SK-N-DZ (cell line): ENCODE measurements around the gene TFF1. TPM values are rescaled to one million over a fixed set of nuclear protein-coding genes. Genes with fewer than 3 reads are reported as not detected.
"Not testable (repeated sequence)": the region's sequence is repeated elsewhere in the genome, so short reads cannot be mapped to it uniquely, and the experiment has no call there.

Experiments used
- DNase-seq: peaks from one replicate; pipeline ENCODE4 v3.0.0-alpha.2; 2015; ENCODE audit warnings: low spot score
- polyA plus RNA-seq, 2 experiments: library from polyadenylated mRNA; depleted of rRNA; stranded (reverse); fragments of >200 nt; gene quantifications; 2 replicates each; pipeline ENCODE4 v1.2.3, GENCODE V29; 2014

TFF1 gene
- polyA plus RNA-seq (2014; cell fraction: cytosol; rRNA removed), result not detected in 2 replicates
- polyA plus RNA-seq (2014; cell fraction: nucleus; rRNA removed), result not detected in 2 replicates

DNA sequence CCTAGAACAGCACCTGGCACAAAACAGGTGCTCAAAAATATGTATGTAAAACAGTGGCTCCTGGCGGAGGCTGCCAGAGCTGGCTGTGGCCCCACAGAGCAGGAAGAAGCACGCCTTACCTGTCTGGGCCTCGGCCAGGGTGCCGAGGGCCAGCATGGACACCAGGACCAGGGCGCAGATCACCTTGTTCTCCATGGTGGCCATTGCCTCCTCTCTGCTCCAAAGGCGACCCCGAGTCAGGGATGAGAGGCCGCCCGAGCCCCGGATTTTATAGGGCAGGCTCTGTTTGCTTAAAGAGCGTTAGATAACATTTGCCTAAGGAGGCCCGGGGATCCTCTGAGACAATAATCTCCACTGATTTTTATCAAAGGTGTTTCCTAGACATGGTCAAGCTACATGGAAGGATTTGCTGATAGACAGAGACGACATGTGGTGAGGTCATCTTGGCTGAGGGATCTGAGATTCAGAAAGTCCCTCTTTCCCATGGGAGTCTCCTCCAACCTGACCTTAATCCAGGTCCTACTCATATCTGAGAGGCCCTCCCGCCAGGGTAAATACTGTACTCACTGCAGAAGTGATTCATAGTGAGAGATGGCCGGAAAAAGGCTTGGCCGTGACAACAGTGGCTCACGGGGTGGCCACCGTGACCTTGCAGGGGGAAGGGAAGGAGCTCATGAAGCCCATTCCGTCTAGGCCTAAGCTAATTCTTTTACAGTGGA lies at the start of gene TFF1:
TSS of gene TFF1 (minus strand) at position 244 of the 719 bp plus-strand sequence. CDS start at position 204, 40 bp downstream.
- no peak for DNase-seq

DNA sequence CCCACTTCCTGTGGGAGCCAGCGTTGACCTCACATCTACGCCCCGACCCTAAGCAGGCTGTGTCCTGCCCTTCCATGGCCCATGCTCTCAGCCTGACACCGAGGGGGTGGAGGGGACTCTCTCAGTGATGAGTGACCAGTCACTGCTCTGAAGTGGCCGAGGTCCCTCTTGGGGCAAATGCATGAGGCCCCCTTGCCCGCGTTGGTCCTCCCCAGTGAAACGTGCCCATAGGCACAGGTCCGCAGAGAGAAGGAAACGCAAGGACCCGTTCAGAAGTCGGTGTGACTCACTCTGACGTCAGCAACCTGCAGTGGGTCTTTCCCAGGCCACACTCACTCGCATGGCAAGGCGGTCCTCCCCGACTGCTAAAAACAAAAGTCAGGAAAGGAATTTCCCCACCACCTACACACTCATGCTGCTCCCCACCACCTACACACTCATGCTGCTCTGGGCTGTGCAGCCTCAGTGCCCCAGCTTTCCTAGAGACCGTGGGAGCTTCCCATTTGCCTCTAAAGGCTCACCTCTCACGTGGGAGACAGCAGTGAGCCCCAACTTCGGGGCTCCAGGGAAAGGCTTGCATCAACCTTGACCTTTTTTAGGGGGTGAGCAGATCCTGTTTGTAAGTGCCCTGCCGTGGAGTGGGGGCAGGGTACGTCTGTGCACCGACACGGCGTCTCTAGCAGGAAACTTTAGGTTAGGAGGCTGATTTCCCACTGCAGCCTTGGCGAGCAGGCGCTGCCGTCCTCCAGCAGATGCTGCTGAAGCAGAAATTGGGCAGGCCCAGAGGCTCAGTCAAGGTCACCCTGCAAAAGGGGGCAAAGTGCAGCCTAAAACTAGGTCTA lies 48.8 kb upstream of the TFF1 start:
- DNase-seq, result no peak

DNA sequence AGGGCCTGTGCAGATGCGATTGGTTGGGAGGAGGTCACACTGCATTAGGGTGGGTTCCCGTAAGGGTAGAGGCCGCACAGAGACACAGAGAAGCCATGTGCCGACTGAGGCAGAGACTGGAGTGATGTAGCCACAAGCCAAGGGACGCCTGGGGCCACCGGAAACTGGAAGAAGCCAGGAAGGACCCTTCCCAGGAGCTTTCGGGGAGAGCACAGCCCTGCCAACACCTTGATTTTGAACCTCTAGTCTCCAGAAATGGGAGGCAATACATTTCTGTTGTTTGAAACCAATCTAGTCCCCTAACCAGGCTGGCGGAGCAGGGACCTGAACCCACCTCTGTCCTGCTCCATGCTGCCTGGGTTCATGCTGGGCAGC lies 48.2 kb upstream of the TFF1 start:
- no peak for DNase-seq

DNA sequence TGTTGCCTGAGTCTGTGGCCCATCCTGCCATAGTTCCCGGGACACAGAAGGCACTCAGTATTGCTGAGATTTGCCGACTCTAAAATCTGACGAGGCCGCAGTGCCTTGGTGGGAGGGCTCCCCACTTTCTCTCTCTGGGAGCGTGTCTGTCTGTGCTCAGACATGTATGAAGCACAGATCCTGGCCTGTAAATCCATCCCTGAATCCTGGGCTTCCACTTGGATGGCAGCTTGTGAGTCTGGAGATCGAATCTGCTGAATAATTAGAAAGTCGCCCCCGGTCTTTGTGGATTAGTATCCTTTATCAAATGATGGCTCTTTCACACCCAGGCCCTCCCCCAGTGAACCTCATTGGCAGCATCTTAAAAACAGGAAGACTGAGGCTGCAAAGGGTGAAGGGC lies 47.7 kb upstream of the TFF1 start:
- no peak for DNase-seq

DNA sequence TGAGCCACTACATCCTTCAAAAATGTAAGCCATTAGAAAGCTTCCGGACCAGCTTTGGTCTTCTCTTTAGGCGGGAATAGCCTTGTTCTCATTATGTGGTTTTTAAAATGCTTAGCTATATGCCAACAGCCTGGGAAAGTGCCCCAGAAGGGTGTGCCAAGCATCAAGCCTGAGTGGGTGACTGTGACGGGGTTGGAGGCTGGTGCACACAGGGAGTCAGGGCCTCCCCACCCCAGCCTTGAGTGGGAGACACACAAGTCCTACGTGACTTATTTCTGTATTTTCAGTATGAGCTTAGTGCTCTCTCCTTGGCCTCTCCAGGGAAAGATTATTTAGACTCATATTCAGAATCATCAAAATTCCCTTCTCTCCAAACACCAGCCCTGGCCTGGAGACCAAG lies 47.2 kb upstream of the TFF1 start:
- no peak for DNase-seq

DNA sequence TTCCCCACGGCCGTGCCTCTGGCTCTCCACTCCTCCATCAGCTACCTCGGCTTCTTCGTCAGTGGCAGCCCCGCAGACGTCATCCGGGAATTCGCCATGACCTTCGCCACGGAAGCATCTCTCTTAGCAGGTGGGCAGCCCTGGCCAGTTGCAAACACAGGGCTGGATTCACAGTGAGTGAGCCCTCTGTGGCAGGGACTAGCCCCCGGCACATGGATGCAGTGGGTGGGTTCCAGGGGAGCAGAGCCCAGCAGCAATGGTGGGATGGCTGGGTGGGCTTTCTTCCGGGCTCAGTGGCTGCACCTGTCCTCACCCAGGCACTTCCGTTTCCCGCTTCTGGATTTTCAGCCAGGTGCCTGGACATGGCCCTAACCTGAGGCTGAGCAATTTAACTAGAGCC lies 46.8 kb upstream of the TFF1 start:
- no peak for DNase-seq

DNA sequence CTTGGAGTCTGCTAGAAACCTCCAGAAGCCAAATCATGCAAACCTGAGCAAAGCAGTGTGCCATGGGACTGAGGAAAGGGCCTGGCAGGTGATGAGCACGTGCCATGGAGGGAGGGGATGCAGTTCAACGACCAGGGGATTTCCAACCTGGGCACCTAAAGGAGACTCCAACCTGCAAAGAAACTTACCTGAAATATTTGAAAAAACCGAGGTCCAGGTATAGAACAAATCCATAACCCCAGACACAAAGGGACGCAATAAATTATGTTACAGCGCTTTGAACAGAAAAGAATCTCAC lies 46.2 kb upstream of the TFF1 start:
- no peak for DNase-seq

DNA sequence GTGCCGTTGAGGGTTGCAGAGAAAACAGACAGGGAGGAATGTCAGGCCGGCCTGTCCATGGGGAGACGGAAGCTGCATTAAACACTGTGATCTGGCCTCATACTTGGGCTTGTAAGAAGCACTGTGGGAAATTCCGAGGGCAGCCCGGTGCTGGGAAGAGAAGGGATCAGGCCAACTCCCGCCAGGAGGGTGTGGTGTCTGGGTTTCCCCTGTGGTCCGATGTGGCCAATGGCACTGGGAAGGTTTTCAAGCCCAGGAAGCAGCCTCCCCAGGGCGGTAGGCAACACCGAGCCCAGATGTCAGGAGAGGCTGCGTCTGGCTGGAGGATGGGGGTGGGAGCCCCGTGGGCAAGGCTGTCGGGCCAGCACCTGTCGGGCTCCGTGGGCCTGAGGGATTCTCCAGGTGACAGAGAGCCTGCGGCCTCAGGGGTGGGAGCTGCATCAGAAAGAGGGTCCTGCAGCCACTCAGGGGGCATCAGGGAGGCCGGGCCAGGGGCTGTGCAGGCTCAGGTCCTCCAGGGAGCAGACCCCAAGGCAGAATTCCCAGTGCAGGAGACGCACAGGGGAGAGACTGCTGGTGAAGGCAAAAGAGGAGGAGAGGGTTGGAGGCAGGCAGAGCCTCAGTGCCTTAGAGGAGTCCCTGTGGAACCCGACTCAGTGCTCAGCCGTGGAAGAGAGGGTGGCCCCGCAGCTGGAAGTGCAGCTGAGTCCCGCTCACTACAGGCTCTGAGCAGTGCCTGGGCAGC lies 45.7 kb upstream of the TFF1 start:
- no peak for DNase-seq

DNA sequence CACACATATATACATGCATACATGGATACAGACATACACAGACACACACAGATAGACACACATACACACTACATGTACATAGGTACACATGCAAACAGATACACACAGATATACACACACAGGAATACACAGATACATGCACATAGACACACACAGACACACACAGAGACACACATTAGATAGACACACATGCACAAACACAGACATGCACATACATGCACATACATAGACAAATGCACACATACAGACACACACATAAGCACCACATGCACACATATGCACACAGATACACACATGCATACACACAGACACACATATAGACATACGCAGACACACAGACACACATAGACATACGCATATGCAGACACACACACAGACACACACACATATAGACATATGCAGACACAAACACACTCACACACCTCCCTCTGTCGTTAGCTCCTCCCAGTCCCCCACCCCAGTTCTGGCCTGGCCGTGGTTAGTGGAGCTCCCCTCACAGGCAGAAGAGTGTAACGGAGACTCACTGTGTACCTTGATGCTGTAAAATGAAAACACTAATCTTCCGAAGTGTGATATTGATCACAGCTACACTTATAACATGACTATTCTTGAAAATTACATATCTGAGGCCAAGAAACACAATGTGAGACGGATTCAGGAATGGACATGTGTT lies 45.0 kb upstream of the TFF1 start:
- no peak for DNase-seq

DNA sequence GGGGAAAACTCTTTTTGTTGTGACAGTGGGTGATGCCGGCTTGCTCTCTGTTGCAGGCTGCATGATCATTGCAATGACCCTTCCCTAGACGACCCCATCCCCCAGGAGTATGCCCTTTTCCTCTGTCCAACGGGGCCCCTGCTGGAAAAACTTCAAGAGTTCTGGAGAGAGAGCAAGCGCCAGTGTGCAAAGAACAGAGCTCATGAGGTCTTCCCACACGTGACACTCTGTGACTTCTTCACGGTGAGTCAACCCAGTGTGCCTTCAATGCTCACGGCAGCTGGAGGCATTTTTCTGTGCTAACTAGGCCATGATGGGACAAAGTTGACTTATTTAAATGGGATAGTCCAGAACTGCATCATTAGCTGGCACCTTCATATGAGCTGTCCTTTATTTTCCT lies 43.0 kb upstream of the TFF1 start:
- DNase-seq, result no peak

DNA sequence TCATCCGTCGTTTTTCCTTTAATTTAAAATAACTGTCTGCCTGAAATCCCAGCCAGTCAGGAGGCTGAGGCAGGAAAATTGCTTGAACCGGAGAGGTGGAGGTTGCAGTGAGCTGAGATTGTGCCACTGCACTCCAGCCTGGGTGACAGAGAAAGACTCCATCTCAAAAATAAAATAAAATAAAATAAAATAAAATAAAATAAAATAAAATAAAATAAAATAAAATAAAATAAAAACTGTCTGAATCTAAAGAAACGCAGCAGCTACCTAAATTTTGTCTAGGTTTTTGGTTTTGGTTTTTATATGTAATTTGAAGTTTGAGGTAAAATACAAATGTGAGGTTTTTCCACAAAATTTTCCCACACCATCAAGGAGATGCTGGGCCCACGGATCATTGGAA lies 42.4 kb upstream of the TFF1 start:
- DNase-seq, result not testable (repeated sequence)

DNA sequence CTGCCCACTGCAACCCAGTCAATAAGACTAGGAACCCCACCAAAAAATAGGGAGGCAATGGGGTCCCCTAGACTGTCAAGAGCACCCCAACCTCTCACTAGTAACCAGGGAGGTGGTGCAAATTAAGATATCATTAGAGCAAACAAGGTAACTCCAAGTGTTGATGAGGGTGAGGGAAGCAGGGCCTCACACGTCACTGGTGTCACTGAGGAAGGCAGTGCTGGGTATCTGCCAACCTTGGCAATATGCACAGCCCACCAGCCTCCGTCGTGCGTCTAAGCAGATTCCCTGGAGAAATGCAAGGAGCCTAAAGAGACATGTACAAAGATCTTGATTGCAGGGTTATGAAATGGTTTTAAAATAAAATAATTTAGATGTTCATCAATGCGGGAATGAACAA lies 41.1 kb upstream of the TFF1 start:
- no peak for DNase-seq

DNA sequence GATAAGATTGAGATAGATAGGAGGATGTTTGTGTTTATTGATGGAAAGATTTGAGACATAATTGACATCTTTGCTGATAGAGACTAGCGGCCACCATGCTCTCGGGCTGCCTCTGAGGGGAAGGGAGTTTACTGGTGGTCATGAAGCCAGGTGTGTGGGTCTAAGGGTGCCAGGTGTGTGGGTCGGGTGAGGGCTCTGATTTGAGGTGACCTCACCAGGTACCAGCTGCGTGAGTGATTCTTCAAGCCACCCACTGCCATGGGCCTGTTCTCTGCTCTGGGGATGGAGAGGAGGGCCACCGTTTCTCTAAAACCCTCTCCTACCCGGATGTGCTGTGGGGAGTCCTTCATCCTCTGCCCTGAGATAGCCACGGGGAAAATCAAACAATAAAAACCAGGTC lies 40.5 kb upstream of the TFF1 start:
- no peak for DNase-seq

DNA sequence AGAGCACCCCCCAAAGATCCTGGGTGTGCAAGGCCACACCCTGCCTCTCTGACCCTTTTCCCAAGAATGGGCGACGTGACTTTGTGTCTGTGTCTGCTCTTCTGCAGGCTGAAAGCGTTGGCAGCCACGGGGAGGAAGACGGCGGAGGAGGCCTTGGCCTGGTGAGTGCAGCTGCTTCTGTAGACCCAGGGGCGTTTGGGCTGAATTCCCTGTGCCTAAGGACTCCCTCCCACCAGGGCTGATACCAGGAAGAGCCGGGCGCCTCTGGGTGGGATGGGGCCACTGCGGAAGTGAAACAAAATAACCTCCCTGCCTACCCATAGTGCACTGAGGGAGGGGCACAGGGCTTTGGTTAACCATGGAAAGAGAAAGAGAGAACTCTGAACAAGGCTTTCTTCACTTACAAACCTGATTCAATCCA lies 39.9 kb upstream of the TFF1 start:
- DNase-seq, result no peak

DNA sequence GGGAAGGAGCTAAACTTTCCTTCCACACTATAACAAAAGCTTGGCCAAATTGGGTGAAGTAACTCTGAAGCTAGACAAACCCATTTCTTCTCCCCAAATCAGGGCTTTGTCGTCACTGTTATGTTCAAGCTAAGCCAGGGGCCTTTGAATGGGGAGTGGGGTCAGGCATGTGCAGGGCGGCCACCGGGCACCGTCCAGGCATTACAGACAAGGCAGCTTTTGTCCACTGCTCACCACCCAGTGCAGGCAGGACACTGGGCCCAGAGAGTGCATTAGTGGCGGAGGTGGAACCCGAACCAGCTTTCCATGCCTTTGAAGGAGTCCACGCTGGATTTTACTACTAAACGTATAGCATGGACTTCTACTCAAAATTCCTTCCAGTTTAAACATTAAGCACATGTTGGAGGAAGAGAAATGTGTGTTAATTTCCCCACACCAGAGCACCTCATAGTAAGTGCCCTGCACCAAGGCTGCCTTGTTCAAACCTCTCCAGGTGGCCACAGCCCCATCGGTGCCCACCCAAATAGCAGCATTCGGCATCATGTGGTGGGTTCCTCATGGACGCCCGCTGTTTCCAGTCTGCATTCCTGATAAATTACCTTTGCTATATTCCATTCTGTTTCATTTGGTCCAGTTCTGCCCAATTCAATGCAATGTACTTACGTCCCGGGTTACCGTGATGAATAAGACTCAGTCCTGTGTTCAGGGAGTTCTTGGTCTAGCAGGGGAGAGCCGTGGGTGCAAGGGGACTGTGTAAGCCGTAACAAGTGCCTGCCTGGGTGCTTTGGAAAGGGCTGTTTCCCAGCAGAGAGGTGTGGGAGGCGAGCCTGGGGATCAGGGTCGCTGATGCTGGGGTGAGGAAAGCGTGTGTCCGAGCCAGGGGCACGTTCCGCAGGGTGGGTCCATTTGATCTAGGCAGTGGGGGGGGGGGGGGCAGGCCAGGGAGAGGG lies 39.0 kb upstream of the TFF1 start:
- no peak for DNase-seq

DNA sequence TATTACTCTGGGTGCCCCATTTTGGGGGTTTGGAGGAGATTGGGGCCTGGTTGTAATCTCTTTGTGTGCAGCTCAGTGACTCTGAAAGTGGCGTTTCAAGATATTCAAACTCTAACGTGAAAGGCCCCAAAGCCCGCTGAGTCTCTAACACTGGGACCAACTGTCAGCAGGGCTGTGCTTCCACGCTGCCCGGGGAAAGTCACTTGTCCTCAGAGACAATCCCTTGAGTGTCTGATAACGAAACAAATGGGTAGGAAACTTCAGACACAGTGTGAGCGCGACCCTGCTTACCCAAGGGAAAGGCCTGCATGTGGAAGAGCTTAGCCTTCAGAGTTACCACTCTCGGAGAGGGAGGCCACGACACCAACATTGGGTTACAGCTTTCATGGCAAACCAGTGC lies 38.2 kb upstream of the TFF1 start:
- no peak for DNase-seq

DNA sequence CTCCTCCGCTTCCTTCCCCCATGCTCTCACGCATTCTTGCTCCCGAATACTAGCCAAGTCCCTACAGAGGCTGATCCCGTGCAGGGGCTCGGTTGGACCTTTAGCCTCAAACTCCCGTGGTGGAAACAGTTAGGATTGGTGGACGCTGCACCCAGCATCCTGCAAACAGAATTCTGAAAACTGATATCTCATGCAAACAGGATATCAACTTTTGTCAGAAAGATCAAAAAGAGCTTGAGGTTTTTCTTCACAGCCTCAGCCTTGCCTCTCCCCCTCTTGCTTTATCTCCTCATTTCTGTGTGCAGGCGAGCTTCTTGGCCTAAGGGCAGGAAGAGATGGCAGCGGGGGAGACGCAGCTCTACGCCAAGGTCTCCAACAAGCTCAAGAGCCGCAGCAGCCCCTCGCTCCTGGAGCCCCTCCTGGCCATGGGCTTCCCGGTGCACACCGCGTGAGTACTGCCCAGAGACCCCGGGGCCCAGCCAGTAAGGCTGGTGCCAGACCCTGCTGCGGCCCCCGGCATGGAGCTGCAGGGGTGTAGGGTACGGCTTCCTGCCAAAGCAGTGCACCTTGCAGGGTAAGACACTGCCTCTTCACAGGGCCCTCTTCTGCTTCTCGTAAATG lies 37.4 kb upstream of the TFF1 start, which contains the start of gene UBASH3A:
TSS of gene UBASH3A (plus strand) at position 292 of the 621 bp plus-strand sequence. CDS start at position 336, 44 bp downstream.
- no peak for DNase-seq

DNA sequence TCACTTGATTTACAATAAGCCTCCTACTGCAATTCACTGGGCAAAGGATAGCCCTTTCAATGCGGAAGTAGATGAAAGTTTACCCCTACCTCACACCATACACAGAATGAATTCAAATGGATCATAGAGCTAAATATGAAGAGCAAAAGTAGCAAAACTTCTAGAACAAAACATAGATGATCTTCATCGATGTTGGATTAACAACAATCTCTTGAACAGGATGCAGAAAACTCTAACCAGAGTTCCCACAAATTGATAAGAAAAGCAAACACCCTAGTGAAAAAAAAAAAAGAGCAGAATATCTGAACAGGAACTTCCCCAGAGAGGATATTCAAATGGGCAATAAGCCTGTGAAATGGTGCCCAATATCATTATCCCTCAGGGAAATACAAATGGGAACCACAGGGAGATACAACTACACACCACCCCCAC lies 35.5 kb upstream of the TFF1 start:
- no peak for DNase-seq

DNA sequence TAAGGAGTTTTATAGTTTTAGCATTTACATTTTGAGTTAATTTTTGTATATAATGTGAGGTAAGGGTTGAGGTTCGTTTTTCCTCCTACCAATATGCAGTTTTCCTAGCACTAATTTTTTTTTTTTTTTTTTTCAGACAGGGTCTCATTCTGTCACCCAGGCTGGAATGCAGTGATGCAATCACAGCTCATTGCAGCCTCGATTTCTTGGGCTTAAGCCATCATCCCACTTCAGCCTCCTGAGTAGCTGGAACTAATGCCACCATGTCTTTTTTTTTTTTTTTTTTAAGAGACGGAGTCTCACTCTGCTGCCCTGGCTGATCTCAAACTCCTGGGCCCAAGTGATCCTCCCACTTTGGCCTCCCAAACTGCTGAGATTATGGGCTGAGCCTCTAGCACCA lies 34.8 kb upstream of the TFF1 start:
- no peak for DNase-seq

DNA sequence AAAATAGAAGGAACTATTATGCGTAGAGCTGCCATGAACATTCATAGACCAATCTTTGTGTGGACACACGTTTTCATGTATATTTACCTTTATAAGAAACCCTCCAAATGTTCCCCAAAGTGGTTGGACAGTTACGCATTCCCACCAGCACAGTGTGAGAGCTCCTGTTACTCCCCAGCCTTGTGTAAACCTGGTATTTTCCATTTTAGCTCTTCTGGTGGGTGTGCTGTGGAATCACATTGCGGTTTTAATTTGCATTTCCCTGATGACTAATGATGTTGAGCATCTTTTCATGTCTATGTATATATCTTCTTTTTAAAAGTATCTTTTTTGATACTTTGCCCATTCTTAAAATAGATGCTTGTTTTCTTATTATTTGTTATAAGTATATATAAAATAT lies 34.2 kb upstream of the TFF1 start:
- DNase-seq, result no peak
